Right renal pelvis (tissue), 4 donors: Measurements from ENCODE around the gene CROCC2. TPM values are rescaled to one million over a fixed set of nuclear protein-coding genes. Genes with fewer than 3 reads are reported as not detected.

ENCODE experiments used
- DNase-seq, 4 donors: peaks; one replicate each; pipeline ENCODE4 v3.0.0-alpha.2; 2013; ENCODE audit warnings: low read depth in 4 of 4, low spot score in 3 of 4, missing footprints in 1 of 4
- polyA plus RNA-seq, 4 donors: library from polyadenylated mRNA; unstranded; fragments of 120-200 nt; gene quantifications; one replicate each; pipeline ENCODE4 v1.2.1, GENCODE V29; 2013; ENCODE audit not compliant: insufficient read length in 4 of 4

CROCC2 gene
- polyA plus RNA-seq, 4 donors = 0.03 to 0.13 (median 0.05) TPM; not detected in 1

DNA sequence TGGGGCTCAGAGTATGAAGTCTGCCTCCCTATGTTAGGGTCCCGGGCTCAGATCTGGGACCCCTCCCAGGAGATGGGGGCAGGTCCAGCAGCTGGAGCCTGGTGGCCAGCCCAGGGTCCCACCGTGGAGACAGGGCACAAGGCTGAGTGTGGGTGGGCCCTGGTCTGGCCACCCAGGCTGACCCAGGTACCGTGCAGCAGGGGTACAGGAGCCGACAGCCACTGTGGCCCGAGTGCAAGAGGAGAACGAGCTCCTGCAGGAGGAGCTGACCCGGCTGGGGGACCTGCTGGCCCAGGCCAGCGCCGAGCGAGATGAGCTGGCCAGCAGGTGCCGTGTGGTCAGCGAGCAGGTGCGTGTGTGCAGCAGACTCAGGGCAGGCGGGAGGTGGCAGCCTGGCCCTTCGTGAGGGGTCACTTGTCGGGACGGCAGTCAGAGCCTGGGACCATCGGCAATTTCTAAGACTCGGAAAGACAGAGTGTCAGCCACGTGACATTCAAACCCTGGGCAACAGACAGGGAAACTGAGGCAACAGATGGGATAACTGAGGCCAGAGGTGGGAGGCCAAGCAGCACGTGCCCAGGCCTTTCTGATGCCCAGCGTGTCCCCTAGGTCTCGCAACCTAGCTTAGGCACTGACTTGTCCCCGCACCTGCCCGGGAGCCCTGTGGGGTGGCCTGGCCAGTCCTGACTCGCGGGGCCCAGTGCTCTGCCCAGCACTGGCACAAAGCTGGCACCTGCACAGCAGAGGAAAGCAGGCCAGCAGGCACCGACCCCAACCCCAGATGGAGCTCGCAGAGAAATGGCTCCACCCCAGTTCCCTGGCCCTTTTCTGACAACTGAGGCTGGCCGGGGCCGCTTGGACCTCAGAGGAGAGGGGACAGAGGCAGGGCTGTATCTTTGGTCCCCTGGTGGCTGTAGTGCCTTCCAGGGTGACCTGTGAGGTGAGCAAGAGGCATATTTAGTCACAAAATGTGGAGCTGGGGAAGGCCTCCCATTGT lies 13.9 kb downstream of the CROCC2 start:
- DNase-seq = no peak

GRCh38 chr2:240920783-240921231 lies 14.7 kb downstream of the CROCC2 start:
- no peak for DNase-seq

DNA sequence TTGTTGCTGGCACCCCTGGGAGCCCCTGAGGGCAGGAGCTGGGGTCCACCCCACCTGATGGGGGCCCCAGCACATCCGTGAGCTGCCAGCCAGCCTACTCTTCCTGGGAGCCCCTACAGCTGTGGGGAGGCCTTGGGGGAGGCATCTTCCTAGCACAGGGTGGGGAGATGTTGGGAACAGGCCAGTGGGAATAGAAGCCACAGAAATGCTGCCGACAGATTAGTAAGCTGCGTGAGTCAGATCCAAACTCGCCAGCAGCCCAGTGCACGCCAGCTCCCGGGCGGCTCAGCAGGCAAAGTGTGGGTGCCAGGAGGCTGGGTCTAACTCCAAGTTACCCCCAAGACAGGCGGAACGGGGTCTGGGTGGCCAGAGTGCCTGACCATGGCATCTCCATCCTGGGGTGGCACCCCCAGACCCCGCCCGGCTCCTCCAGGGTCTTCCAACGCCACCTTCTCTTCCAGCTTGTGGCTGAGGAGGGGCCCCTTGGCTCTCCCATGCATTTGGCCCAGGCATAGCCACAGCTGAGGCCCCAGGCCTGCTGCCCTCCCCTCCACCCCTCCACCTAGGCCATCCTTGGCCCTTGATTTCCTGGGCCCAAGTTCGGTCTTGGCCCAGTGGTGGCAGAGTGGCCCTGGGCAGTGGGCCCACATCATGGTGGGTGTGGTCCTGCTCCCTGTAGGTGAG lies 15.3 kb downstream of the CROCC2 start:
- DNase-seq = no peak

DNA sequence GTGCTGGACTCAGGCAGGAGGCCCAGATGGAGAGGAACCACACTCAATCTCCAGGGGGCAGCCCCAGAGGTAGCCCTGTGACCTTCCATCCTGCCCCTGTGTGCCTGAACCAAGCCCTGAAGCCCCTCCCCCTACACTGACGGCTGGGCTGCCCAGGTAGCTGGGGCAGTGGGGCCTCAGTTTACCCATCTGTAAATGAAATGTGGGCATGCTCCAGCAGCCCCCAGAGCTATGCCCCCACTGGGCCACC lies 15.8 kb downstream of the CROCC2 start:
- no peak for DNase-seq

DNA sequence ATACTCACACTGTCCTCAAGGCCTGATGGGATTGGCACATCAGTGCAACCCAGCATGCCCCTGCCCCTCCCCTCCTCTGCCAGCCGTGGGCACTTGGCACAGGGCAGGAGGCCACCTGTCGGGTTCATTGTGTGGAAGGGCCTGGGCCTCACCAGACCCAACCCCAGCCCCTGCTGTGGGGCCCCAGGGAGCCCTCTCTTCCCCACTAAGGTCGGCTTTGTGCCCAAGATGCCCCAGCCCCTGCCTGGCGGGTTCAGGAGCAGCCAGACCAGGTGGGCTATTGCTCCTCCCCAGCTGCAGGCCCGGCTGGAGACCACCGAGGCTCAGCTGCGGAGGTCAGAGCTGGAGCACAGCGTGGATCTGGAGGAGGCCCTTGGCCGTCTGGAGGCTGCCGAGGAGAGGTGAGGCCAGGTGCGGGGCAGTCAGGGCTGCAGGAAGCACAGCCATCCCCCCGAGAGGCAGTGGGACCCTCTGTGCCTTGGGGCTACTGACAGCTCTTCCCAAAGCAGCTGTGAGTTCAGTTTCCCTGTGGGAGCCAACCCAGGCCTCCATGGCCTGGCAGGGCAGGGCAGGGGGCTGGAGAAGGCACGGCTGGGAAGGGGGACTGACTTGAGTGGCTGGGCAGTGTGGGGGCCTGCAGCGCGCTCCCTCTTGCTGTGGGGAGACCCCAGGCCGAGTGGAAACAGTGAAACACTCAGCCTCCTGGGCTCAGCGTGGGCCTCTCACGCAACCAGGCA lies 16.3 kb downstream of the CROCC2 start:
- DNase-seq = no peak

DNA sequence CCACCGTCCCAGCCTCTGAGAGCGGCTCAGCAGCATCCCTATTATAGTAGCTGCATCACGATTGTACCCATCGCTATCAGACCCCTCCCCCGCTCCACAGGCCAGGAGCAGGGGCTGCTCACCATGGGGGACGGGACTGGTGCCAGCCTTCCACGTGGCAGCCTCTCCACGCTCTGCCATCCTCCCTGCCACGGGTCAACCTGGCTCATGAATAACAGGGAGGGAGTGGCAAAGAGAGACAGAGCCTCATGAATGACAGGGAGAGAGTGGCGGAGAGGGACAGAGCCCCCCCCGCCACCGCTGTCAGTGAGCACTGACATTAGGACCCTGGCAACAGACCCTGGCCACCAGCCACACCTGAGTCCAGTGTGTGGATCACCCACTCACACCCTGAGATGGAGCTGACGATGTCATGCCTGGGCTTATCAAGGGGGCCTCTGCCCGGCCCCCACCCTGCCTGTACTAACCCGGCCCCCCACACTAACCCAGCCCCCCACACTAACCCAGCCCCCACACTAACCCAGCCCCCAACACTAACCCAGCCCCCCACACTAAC lies 16.9 kb downstream of the CROCC2 start:
- no peak for DNase-seq

DNA sequence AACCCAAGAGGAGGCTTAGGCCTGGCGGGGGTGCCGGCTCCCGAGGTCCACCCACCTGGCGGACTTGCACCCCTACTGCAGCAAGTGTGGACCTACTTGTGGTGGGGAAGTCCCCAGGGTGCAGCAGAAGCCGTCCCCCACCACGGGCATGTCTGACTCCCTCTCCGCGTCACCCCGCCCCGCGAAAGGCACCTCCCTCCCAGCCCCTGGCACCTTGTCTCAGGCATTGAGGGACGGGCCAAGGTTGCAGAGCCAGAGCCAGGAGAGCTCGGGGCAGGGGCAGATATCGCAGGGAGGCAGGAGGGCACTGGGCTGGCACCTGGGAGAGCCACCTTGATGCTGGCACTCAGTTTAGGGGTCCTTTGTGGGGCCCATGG lies 19.0 kb downstream of the CROCC2 start:
- no peak for DNase-seq

DNA sequence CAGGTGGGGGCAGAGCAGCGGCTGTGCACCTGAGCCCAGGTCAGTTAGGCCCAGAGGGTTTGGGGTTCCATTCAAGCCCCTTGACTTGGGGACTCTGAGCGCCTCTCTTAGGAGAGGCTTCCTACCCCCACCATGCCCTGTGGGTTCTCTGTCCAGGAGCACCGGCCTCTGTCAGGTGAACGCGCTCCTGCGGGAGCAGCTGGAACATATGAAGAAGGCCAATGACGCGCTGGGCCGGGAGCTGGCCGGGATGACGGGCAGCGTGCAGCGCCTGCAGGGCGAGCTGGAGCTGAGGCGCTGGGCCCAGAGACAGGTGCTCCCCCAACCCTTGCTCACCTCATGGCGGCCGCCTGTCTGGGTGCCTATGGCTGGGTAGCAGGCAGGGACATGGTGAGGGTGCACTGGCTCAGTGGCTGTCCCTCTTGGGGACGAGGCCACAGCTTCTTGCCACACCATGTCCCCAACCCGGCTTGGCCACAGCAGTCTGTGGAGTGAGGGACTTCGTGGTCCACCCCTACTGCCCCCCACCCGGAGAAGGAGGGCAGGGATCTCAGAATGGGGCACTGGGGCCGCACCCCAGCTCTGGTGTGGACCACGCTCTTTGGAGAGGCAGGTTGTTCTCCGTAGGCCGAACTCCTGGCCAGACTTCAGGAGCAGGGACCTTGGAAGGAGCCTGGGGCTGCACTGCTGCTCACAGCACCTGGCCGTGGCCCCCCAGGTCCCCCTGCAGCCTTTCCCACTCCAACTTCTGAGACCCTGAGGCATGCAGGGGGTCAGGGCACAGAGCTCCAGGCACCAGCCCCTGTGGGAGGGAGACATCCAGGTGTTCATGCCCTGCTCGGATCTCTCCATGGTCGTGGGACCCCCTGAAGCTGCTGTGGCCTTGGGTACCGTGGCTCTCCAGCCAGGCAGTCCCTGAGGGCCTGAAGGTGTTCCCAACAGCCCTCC lies 19.7 kb downstream of the CROCC2 start:
- no peak for DNase-seq

- DNase-seq = no peak
Observed at GRCh38 chr2:240926516-240927389, 20.6 kb downstream of the CROCC2 start.

GRCh38 chr2:240927390-240927781 lies 21.2 kb downstream of the CROCC2 start:
- DNase-seq = no peak

DNA sequence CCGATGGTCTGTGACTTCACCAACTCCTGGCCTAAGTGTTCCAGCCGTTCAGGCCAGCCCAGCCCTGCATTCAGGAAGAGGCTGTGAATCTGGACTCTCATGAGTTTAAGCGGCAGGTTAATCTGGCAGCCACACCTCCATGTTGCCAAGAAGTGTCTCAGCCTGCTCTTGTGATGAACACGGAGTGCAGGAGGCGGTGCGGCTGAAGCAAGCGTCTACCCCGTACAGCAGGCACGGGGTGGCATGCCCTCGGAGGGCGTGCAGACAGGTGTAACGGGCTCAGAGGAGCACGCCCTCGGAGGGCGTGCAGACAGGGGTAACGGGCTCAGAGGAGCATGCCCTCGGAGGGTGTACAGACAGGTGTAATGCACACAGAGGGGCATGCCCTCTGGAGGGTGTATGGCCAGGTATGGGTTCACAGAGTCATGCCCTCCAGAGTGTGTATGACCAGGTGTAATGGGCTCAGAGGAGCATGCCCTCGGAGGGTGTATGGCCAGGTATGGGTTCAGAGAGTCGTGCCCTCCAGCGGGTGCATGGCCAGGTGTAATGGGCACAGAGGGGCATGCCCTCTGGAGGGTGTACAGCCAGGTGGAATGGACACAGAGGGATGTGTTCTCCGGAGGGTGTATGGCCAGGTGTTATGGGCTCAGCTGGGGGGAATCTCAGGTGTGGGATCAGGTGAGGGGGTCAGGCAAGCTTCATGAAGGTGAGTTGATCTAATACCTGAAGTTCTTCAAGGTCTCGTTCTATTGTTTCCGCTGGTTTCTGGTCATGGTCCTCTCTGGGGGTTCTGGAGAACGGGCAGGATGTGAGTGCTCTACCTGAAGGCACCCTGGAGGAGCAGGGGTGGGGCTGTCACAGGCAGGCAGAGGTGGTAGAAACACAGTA lies 22.6 kb downstream of the CROCC2 start:
- DNase-seq = no peak

- no peak for DNase-seq
Observed at GRCh38 chr2:240929364-240930095, 23.4 kb downstream of the CROCC2 start.

DNA sequence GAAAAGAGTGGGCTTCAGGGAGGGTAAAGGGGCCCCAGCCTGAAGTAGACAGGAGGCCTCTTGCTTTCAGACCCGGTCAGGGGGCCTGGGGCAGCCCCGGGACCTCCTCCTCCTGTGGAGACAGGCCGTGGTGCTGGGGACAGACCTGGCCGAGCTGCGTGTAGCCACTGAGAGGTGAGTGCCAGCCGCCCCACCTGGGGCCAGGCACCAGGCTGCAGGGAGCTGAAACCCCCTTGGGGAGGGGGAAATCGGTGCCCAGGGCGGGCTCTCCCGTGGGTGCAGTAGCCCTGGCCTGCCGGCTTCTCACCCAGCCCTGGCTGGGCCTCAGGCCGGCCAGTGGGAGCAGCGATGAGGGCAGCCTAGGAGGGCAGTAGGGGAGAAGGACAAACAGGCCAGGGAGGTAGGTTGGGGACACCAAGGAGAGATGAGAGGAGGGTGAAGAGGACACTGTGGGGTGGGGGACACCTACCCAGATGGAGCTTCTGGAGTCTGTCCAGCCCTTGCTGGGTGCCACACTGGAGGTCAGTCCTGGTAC lies 24.0 kb downstream of the CROCC2 start:
- DNase-seq = no peak

- no peak for DNase-seq
Observed at GRCh38 chr2:240930631-240931318, 24.6 kb downstream of the CROCC2 start.

- no peak for DNase-seq
Observed at GRCh38 chr2:240931319-240931949, 25.3 kb downstream of the CROCC2 start.
